Fibroblast of lung (primary cell): ENCODE results near the gene ICAM2.

Source experiments
- CTCF ChIP-seq, 2 donors: IDR thresholded peaks in 1 of 2; conservative IDR thresholded peaks in 1 of 2; 1 replicate in 1 of 2; 2 replicates in 1 of 2; pipeline ENCODE4 v1.5.1; 2011 to 2012; ENCODE audit warnings: low read length in 2 of 2, control low read depth in 1 of 2, inconsistent platforms in 1 of 2, low read depth in 1 of 2, mild to moderate bottlenecking in 1 of 2
- EZH2 ChIP-seq: IDR thresholded peaks from 2 replicates; pipeline ENCODE4 v1.5.1; 2012; ENCODE audit warnings: low read length, control low read depth, mild to moderate bottlenecking; ENCODE audit errors: missing control alignments

GRCh38 chr17:63973247-63973646, 47.2 kb downstream of the ICAM2 start:
- no peak for TF ChIP-seq CTCF (conservative IDR thresholded peaks at IDR 0.05 in 1 of 2, IDR thresholded peaks at IDR 0.05 in 1 of 2; ENCODE audit: low read depth in 1 of 2, low read length in 2 of 2)
- no peak for TF ChIP-seq EZH2
